Measurements from ENCODE around the gene KAZALD1. TPM values are rescaled to one million over a fixed set of nuclear protein-coding genes. Genes with fewer than 3 reads are reported as not detected.

The KAZALD1 gene
- total RNA-seq, 1 donor from 2014 or later, result under 0.01 TPM

DNA sequence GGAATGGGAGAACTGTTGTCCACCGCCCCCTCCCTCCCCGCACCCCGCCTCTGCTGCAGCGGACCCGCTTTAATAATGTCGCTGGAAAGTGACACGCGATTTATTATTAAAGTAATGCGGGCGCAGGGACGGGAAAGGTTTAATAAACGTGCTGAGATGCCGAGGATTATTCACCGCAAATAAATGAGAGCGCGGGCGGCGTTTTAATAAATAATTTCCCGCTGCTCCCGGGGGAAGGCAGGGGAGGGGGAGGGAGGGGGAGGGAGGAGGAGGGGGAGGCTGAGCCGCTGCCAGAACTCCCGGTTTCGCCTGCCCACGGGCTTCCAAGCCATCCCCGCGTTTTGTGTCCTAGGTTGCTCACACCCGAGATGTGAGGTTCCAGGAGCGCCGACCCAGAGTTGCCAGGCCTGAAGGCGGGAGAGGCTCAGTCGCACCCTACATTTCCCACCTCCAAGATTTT, 5.1 kb downstream of the KAZALD1 start:
- no peak for DNase-seq (ENCODE audit: low read depth in 2 of 2)

DNA sequence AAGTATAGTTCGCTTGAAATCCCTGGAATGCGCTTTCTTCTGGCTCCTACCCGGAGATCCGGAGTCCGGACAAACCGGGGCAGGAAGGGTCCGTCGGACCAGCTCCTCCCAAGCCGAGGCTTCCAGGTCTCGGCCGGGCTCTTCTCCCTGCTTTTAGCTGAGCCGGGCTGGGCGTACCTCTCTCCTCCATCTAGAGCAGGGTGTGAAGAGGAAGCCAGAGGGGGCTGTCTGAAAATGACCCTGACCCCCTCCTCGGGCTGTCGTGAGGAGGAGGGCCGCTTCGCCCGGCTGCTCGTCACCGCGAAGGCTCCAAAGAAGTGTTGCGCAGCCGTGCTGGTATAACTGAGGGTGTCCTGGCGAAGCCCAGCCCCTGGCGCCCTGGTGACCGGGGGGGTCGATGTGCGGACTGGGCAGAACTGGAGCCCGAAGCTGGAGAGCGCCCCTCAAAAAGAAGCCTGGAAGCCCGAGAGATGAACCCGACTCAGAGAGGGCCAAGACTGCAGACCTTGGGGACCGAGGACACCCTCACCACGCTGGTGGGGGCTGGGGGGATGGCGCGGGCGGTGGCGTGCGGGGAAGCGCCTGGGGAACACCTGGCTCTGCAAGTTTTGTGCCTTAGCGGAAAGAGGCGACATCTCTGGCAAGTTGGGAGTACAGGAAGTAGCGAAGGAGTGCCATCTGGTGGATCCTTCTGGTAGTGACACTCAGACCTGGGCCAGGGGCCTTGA, 5.7 kb downstream of the KAZALD1 start:
- peak; percentile 79 to 81 for DNase-seq (ENCODE audit: low read depth in 2 of 2)

DNA sequence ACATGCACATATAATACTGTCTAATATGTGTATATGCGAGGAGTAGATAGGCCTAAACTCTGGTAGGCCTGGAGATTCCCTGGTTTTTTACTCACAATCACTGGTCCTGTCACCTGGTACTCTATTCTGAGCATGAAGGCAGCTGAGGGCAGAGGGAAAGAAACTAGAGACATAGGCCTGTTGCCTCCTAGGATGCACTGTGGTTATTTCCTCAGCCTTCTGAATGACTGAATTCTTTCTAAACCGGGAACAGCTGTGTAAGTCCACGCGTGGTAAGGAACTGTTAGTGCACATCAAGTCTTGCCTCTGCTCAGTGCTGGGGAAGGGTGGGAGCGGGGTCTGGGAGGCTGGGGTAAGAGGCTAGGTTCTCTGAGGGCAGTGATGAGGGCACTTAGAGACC, 7.7 kb downstream of the KAZALD1 start:
- DNase-seq (ENCODE audit: low read depth in 2 of 2), result no peak

DNA sequence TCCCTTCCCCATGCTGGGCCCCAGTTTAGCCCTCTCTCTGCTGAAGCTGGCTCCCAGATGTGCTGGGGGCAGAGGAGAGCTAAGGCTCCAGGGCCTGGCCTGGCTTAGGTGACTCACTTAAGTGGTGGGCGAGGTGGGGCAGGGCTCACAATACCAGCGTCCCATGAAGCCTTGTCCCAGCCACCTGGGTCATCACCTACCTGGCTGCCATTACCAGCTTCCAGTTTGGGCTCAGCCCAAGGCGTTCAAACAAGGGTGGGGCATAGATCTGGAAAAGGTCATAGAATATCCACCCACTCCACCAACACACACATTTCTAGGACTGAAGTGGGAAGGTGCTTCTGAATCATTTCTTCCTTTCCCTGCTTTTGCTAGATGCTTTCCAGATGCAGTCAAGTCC, 8.3 kb downstream of the KAZALD1 start:
- no peak for DNase-seq (ENCODE audit: low read depth in 2 of 2)

DNA sequence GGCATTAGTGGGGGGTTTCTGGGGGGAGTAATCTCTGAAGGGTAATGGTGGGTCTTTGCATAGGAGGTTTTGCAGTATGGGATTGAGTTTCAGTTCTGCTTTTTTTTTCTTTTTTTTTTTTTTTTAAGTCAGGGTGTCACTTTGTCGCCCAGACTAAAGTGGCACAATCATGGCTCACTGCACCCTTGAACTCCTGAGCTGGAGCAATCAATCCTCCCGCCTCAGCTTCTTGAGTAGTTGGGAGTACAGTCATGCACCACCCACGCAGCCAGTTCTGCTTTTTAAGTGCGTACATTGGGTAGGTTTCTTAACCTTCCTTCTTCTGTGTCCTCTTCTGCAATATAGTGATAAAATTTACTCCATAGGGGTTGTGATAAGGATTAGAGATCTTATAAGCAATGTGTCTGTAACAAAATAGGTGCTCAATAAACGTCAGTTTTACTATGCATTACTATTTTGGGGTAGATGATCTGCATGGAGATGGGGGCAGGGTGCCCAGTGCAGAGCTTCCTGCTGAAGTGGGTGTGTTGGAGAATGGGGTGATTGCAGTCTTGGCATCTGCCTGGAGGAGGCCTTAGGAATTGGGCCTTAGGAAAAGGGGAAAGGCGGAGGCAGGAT, 9.6 kb downstream of the KAZALD1 start:
- no peak for DNase-seq (ENCODE audit: low read depth in 2 of 2)

DNA sequence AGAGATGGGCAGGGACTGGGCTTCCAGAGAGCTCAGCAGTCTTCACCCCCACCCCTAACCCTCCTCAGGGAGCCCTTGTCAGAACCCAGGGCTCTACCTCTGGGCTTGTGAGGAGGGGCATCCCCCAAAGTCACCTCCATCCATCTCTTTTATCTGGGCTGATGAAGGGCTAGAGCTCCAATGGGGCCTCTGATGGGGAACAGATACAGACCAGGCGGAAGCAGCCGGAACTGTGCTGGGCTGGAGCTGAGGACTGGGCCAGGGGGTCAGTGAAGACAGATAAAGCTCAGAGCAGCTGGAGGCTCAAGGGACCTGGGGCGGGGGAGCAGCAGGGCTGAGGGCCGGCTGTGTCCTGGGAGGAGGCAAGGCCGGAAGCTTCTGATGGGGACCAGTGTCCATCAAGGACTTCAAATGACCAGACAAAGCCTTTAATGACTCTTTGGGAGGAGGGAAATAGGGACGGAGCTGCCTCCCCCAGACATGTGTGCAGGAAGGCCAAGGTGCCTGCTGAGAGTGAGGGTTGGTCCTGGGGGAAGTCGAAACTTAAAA, 10.2 kb downstream of the KAZALD1 start:
- no peak for DNase-seq (ENCODE audit: low read depth in 2 of 2)

DNA sequence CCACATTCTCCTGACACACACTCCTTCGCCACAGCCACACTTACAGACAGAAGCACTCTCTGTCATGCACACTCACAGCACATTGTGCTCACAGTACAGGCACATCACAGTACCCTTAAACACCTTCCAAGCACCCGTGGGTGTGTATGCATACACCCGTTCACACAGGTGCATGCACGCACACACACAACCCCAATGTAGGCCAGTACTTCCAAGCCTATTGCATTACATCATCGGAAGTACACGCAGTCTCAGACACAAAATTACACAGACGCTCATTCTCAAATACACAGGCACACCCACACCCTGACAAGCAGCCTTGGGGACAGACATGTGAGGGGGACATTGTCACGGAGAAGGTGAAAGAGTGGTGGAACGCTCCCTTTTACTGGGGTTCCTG, 11.1 kb downstream of the KAZALD1 start:
- no peak for DNase-seq (ENCODE audit: low read depth in 2 of 2)

DNA sequence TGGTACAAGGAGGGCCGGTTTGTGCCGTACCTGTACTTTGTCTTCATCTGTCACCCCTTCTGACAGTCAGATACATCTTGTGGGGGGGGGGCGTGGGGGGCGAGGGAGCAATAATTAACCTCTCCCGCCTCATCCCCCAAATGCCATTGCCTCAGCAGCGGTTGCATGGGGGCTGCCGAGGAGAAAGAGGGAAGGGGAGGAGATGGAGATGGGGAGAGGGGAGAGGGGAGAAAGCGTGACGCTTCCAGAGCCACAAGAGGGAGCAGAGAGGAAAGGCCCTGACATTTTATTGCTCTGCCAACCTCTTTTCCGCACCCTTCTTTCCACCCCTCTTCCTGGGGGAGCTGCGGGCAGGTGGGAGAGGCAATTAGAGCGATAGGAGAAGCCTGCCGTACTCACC, 11.8 kb downstream of the KAZALD1 start:
- DNase-seq (ENCODE audit: low read depth in 2 of 2), result no peak

DNA sequence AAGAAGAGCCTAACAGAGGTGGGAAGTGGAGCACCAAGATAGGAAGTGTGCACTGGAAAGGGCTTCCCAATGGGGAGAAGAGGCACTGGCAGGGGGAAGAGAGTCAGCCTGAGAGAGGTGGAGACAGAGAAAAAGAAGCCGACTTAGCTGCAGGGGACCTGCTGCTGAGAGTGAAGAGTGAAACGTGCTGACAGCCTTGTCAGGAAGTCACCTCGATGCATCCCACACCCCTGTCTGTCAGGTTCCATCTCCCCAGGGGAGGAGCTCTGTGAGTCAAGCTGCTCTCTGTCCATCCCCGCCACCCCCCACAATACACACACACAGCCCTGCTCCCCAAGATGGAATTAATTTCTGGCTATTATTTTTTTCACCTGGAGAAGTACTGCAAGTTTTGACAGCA, 14.0 kb downstream of the KAZALD1 start:
- DNase-seq (ENCODE audit: low read depth in 2 of 2), result no peak

DNA sequence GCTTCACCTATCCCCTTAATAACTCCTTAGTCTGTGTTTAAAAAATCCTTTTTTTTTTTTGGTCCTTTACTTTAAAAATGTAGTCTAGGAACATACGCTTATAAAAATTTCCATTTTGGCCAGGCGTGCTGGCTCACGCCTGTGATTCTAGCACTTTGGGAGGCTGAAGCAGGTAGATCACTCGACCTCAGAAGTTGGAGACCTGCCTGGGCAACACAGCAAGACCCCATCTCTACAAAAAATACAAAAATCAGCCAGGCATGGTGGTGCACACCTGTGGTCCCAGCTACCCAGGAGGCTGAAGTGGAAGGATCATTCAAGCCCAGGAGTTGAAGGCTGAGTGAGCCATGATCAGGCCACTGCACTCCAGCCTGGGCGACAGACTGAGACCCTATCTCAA, 14.8 kb downstream of the KAZALD1 start:
- DNase-seq (ENCODE audit: low read depth in 2 of 2), result no peak

DNA sequence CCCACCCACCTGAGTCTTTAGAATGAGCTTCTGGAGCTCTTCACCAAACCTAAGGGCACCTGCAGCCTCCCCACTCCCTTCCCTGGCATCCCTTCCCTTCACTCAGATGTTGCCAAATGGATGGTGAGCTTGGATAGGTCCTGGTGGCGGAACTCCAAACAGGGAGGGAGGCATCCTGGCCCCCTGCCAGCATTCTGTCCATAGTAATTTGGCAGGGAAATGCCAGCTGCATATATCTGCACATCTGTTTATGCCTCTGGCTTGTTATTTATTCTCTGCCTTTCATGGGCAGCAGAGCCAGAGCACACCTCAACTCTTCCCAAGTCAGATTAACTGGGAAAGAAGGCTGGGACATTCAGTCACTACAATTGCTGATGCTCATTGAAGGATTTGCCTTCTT, 18.1 kb downstream of the KAZALD1 start:
- DNase-seq (ENCODE audit: low read depth in 2 of 2), result no peak

DNA sequence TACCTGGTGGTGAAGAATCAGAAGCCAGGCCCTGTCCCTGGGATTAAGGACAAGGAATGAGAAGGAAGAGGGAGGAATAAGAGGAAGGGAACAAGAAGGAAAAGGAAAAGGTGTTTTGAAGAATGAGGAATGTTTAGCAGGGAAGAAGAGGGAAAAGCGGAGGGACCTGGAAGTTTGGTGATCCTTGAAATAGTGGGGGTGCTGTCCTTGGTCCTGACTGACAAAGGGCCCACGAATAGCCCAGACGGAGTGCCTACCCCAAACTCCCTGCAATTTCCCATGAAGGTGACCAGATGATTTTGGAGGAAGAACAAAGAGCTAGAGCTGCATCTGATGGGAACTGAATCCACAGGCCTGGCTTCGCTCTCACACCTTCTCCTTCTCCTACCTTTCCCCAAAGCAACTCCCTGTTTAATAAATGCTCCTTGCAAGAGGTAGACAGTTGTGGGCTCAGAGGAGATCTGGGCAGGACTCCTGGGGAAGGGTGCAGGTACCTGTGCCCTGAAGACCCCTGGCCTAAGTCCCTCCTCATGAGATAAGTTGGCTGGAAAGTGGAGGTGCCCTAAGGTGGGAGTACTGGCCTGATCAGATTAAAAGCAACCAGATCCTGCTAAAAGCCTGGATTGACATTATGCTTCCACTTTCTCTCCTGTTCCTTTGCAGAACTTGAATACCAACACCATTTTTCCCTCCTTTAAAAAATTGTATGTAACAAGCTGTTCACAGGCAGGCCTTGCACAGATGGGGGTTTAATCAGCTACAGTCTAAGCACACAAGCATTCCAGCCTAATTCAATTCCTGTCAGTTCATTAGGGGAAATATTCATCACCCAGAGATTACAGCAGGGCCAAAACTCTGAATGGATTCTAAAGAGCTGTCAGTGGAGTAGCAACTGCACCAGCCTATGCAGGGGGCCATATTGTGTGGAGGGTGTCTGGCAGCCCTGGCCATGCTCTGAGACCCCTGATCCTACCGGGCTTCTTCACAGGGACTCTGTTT, 19.4 kb downstream of the KAZALD1 start:
- peak; percentile 30 to 32 for DNase-seq (ENCODE audit: low read depth in 2 of 2)

DNA sequence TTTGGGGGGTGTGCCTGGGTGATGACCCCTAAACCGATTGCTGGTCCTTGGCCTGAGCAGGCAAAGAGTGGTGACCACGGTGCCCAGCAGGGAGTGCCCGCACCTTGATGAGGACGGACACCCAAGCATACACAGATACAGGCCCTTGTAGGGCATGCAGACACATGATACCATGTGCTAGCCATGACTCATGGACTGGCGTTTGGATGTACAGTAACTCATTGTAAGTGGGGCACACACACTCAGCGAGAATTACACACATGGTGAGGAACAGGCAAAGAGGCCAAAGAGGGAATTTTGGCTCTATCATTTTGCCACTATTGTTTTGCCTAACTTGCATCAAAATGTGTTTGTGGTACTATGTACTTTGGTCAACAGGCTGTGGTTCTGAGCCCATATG, 24.1 kb downstream of the KAZALD1 start:
- no peak for DNase-seq (ENCODE audit: low read depth in 2 of 2)

DNA sequence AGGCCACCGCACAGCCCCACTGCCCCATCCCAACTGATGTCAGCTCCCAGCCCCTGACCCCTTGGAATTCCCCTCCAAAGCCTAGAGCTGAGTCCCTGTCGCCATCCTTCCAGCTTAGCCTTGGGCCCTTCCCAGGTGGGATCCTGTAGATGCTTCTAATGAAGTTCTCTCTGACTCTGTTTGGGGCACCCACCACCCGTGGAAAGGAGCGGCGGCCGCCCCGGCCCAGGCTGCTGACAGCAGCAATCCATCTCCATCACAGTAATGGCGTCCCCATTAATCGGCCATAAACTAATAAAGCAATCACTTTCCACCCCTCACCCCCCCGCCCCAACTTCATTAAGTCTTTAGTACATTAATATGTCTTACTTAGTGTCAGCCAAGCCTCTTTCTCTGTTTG, 25.6 kb downstream of the KAZALD1 start:
- DNase-seq (ENCODE audit: low read depth in 2 of 2), result no peak

DNA sequence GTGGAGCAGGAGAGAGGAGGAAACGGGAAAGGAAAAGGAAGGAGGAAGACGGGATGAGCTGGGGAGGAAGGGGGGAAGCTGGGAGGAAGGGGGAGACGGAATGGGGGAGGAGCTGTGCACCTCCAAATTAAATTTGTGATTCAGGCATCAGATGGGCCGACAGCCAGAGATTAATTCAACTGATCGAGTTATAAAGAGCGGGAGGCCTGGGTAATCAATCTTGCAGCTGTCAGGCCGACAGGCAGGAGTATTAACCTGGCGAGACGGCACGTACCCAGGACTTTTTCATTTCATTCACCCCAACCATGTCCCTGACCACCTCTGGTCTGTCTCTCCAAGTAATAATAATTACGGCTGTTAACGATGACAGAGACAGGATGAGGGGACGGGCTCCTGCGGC, 26.2 kb downstream of the KAZALD1 start:
- no peak for DNase-seq (ENCODE audit: low read depth in 2 of 2)

DNA sequence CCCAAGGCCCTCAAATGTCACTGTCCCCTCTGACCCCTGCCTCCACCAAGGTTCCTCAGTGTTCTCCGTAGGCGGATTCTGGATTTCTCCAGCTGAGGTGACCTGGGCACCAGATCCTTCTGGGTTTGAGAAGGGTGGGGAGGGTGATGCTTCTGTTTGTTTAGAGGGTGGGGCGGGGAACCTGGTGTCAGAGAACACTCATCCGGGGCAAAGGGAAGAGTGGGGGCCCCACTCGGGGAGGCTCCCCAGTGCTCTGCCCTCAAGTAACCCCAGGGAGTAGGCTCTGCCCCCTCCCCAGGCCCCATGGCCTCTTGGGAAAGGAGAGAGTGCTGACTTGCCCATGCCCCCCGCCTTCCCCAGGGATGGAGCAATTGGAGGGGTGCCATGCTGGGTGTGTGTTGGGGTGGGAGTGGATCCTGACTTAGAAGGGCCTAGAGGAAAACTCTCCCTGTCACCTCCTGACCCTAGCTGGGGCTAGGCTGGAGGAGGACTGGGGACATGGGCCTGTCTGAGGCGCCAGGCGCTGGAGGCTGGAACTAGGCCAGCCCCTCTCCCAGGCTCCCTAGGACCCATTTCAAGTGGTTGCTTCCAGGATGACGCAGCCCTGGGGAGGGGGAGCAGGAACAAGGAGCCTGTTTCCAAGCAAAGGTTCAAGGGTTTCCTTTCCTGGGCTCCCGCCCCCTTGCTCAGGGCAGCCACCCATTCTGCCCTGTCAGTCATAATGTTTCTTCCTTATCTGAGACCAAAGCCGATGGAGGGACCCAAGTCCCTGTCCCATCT, 27.9 kb downstream of the KAZALD1 start:
- no peak for DNase-seq (ENCODE audit: low read depth in 2 of 2)

DNA sequence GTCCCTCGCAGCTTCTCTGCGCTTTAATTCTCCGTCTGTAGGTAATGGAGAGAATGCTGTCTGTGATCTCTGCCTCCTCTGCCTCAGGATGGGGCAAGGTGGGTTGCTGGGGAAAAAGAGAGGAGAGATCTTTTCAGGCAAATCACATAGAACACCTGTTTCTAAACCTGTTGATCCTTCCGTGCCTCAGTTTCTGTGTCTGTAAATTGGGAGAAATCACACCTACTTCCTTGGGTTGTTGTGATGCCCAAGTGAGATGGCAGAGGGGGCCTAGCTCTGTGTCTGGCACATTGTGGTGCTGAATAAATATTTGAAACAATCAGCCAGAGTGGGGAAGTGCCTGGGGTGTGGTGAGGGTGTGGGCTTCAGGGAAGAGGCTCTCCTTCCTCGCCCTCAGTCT, 28.8 kb downstream of the KAZALD1 start:
- DNase-seq (ENCODE audit: low read depth in 2 of 2), result no peak

DNA sequence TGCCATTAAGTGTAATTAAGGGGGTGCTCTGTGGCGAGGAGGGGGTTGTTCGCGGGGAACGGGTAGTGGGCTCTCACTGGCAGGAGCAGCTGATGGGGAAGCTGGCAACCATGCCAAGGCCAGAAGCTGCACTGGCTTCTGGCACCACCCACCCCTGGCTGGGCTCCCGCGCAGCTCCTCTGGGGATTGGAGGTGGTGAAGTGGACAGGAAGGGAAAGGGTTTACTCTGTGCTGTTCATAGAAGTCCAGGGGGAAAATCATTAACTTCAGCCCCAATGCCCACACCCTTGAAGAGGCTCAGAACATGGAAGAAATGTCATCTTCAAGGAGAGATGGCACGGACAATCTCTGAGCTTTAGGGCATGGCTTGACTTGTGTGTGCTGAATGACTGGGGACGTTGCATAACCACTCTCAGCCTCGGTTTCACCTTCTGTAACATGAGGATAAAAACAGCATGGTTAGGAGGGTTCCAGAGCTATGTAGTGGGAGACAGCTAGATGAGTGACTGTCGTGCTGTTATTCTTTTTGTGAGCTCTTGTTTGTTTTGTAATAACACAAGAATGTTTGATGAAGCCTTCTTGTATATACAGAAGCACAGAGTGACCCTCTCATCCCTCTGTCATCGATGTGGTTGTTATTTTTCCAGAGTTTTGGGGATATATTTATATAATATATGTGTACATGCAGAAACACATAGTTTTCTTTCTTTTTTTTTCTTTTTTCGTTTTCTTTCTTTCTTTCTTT, 29.9 kb downstream of the KAZALD1 start:
- no peak for DNase-seq (ENCODE audit: low read depth in 2 of 2)

DNA sequence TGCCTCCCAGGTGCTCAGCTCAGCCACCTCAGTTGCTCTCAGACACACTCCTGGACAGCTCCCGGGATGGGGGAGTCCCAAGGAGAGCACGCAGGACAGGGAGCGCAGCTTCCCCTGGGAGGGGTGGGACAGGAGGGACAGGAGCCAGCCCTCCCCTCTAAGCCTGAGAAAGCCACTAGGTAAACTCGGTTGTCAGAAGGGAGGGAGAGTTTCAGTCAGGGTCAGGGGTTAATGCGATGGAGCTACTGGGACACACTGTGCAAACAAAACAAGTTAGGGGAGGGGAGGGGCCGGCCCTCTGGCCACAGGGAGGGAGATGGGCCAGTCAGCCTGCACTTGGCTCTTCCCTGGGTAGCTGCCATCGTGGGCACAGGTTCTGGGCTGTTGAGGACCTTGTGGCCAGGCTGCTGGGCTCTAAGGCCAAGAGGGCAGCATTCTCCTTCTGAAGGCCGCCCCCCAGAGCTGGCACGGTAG, 31.1 kb downstream of the KAZALD1 start:
- DNase-seq (ENCODE audit: low read depth in 2 of 2), result no peak
